Measurements from ENCODE around the gene TMEM114.

- TF ChIP-seq CTCF (optimal IDR thresholded peaks at IDR 0.05 in 1 of 3, IDR thresholded peaks at IDR 0.05 in 1 of 3, conservative IDR thresholded peaks at IDR 0.05 in 1 of 3; ENCODE audit: extremely low read depth in 1 of 3, insufficient read depth in 2 of 3, low read length in 3 of 3) (no peak), EZH2 (IDR thresholded peaks at IDR 0.05; ENCODE audit: low read length) (no peak)
Measured at GRCh38 chr16:8585857-8586256, 4.5 kb downstream of the TMEM114 start.

All from keratinocyte (primary cell).